Natural killer cell (primary cell): ENCODE measurements around the gene GTF2I. TPM values are rescaled to one million over a fixed set of nuclear protein-coding genes. Genes with fewer than 3 reads are reported as not detected.
"Not testable (repeated sequence)": the region's sequence is repeated elsewhere in the genome, so short reads cannot be mapped to it uniquely, and the experiment has no call there.

Experiments
- ATAC-seq, 3 donors: fragments of 150-1000 bp in 2 of 3; fragments of 200-7000 bp in 1 of 3; cut with Tn5 transposase; 1 replicate in 1 of 3; 2 replicates in 2 of 3; pipeline ENCODE4 v1.10.0; 2021; ENCODE audit warnings: mild to moderate bottlenecking in 2 of 3, moderate library complexity in 2 of 3
- DNase-seq, 2 donors: peaks; one replicate each; pipeline versions ENCODE4 v3.0.0 to v3.0.0-alpha.2; 2013 to 2021; ENCODE audit warnings: mixed read lengths in 1 of 2
- H3K27ac ChIP-seq: one replicate; pipeline ENCODE4 v1.5.1; 2013; ENCODE audit warnings: mild to moderate bottlenecking, low read length
- H3K27me3 ChIP-seq: one replicate; pipeline ENCODE4 v1.6.1; 2013; ENCODE audit warnings: low read length; ENCODE audit not compliant: control insufficient read depth, insufficient read depth
- H3K36me3 ChIP-seq: one replicate; pipeline ENCODE4 v1.6.1; 2013; ENCODE audit warnings: low read length; ENCODE audit not compliant: control insufficient read depth, insufficient read depth
- H3K4me1 ChIP-seq: one replicate; pipeline ENCODE4 v1.6.1; 2013; ENCODE audit warnings: low read length; ENCODE audit not compliant: control insufficient read depth, insufficient read depth
- H3K4me3 ChIP-seq: one replicate; pipeline ENCODE4 v1.5.1; 2013; ENCODE audit warnings: low read length
- H3K9me3 ChIP-seq: one replicate; pipeline ENCODE4 v1.6.1; 2013; ENCODE audit warnings: low read length; ENCODE audit not compliant: control insufficient read depth, insufficient read depth
- H3K27ac Mint-ChIP-seq, 2 donors: one replicate each; pipeline ENCODE4 v1.8.0; 2022; ENCODE audit warnings: mild to moderate bottlenecking in 2 of 2, mixed read lengths in 2 of 2, moderate library complexity in 1 of 2
- H3K27me3 Mint-ChIP-seq, 2 donors: one replicate each; pipeline ENCODE4 v1.8.0; 2022; ENCODE audit warnings: low read depth in 2 of 2, mixed read lengths in 2 of 2
- H3K36me3 Mint-ChIP-seq: one replicate; pipeline ENCODE4 v1.8.0; 2022; ENCODE audit warnings: mixed read lengths
- H3K4me1 Mint-ChIP-seq, 2 donors: one replicate each; pipeline ENCODE4 v1.8.0; 2022; ENCODE audit warnings: mixed read lengths in 2 of 2
- H3K4me3 Mint-ChIP-seq: one replicate; pipeline ENCODE4 v1.8.0; 2022; ENCODE audit warnings: mild to moderate bottlenecking, moderate library complexity, mixed read lengths
- H3K9me3 Mint-ChIP-seq, 2 donors: one replicate each; pipeline ENCODE4 v1.8.0; 2022; ENCODE audit warnings: mixed read lengths in 2 of 2
- WGBS: methylation state at CpG from one replicate; pipeline ENCODE4 v1.1.7; 2013; ENCODE audit warnings: missing lambda C conversion rate; ENCODE audit not compliant: insufficient coverage; 5-methylcytosine and 5-hydroxymethylcytosine counted together
- intact Hi-C: fragments of 100-400 bp; cut with micrococcal nuclease; formaldehyde crosslinking; loops from one replicate; pipeline ENCODE4 v1.14.2; 2022
- total RNA-seq, 4 donors: library from RNA; stranded (reverse); fragments of 120-200 nt in 1 of 4; gene quantifications; one replicate each; pipeline versions ENCODE4 v1.2.3 to v1.2.4, GENCODE V29; 2013 to 2022

The GTF2I gene
- total RNA-seq, 3 donors from 2014 or later (not counting 1 experiment from before 2014, with no cell fraction given) = 153 to 222 (median 188) TPM

DNA sequence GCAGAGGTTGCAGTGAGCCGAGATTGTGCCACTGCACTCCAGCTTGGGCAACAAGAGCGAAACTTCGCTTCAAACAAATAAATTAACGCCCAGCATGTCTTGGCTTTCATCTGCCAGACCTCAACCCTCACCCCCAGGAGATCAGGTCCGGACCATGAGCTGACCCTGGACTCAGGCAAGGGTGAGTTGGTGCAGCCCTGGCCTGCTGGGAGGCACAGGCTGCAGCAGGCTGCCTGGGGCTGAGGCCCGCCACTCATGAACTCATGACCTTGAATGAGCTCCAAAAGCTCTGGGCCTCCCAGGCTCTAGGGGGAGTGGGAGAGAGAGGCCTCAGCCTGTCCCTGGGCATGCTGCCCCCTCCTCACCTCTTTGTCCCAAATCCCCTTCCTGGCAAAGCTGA, 114.6 kb downstream of the GTF2I start:
- intact Hi-C loops, DNase-seq: not testable (repeated sequence)
- WGBS = 91% methylated on average over 5 of the region's 6 CpGs

DNA sequence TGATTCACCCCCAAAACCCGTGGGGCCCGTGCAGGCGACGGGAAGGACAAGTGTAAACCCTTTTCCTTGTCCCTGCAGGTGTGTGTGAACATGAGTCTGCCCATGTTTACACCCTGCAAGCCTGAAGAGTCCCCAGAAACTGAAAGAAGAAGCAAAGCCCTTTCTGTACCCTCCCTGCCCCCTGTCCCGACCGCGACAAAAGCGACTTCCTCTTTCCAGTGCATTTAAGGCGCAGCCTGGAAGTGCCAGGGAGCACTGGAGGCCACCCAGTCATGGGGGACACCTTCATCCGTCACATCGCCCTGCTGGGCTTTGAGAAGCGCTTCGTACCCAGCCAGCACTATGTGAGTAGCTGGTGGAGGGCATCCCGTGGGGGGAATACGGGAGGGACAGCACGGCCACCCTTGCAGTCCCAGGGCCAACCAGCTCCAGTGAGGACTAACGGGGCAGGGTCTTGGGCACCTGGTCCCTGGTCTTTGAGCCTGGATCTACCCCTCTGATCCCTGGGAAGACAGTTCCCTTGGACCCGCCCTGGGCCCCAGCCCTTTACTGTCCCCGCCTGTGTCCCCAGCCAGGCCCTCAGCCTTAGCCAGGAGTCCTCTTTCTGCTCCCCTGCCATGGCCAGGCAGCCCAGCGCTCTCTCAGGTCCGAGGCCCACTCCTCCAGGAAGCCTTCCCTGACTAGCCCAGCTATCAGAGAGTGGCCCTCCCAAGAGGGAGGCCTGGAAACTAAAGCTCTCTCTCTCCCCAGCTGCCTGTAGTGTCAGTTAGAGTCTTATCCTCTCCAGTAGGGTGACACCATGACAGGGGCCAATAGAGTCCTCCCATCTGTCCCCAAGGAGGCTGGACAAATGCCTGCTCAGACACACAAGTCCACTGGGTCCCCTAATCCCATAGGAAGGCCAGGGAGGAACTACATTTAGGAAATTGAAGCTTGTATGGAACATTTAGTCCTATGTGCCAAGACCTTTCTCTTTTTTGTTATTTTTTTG, 116.5 kb downstream of the GTF2I start, which contains the start of gene NCF1:
Gene NCF1 (plus strand): TSS at position 252 of the 991 bp plus-strand sequence. CDS start 21 bp downstream, at position 273.
- DNase-seq, intact Hi-C loops, H3K4me3 Mint-ChIP-seq, H3K36me3 Mint-ChIP-seq, H3K27ac ChIP-seq, H3K4me1 ChIP-seq, H3K27me3 Mint-ChIP-seq, H3K4me1 Mint-ChIP-seq, H3K9me3 Mint-ChIP-seq, H3K4me3 ChIP-seq, H3K27me3 ChIP-seq, H3K9me3 ChIP-seq, H3K27ac Mint-ChIP-seq, H3K36me3 ChIP-seq: not testable (repeated sequence)
- ATAC-seq = peak; percentile 53 to 83 (median 64)
- no CpG with 5 or more reads among the region's 21 CpGs for WGBS

More for the DNA sequence above, 114.6 kb downstream of the GTF2I start:
- not testable (repeated sequence) for H3K4me3 Mint-ChIP-seq, H3K27ac ChIP-seq, H3K4me3 ChIP-seq, H3K9me3 ChIP-seq, H3K36me3 ChIP-seq, H3K27me3 ChIP-seq, H3K4me1 ChIP-seq, H3K27ac Mint-ChIP-seq, H3K36me3 Mint-ChIP-seq, H3K4me1 Mint-ChIP-seq, H3K9me3 Mint-ChIP-seq, ATAC-seq, H3K27me3 Mint-ChIP-seq

DNA sequence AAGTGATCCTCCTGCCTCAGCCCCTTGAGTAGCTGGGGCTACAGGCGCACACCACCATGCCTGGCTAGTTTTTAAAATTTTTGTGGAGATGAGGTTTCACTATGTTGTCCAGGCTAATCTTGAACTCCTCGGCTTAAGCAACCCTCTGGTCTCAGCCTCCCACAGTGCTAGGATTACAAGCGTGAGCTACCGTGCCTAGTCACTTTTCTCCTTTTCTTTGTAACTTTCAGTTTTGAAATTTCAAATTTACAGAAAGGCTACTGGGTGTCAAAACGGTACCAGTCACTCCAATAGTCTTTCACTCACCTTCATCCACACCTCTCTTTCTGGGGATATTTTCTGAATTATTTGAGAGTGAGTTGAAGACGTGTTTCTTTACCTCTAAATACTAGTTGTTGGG, 117.6 kb downstream of the GTF2I start:
- H3K9me3 ChIP-seq, H3K9me3 Mint-ChIP-seq, H3K27me3 ChIP-seq, H3K4me3 Mint-ChIP-seq, H3K27ac ChIP-seq, H3K36me3 ChIP-seq, ATAC-seq, H3K36me3 Mint-ChIP-seq, H3K4me3 ChIP-seq, intact Hi-C loops, H3K27ac Mint-ChIP-seq, H3K4me1 Mint-ChIP-seq, DNase-seq, H3K27me3 Mint-ChIP-seq, H3K4me1 ChIP-seq: not testable (repeated sequence)
- WGBS = no CpG with 5 or more reads among the region's 6 CpGs

DNA sequence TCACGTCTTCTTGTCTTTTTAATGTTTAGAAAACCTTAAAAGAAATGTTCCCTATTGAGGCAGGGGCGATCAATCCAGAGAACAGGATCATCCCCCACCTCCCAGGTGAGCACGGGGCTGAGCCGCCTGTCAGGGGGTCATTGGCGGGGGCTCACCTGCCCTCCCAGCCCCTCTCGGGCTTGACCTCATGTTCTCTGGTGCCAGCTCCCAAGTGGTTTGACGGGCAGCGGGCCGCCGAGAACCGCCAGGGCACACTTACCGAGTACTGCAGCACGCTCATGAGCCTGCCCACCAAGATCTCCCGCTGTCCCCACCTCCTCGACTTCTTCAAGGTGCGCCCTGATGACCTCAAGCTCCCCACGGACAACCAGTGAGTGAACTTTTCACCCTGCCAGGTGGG, 121.5 kb downstream of the GTF2I start:
- H3K27me3 ChIP-seq, H3K36me3 Mint-ChIP-seq, H3K9me3 Mint-ChIP-seq, H3K36me3 ChIP-seq, H3K4me1 Mint-ChIP-seq, H3K27ac ChIP-seq, H3K27ac Mint-ChIP-seq, H3K4me3 Mint-ChIP-seq, H3K4me3 ChIP-seq, intact Hi-C loops, H3K27me3 Mint-ChIP-seq, H3K9me3 ChIP-seq, ATAC-seq, H3K4me1 ChIP-seq, DNase-seq: not testable (repeated sequence)
- no CpG with 5 or more reads among the region's 17 CpGs for WGBS

DNA sequence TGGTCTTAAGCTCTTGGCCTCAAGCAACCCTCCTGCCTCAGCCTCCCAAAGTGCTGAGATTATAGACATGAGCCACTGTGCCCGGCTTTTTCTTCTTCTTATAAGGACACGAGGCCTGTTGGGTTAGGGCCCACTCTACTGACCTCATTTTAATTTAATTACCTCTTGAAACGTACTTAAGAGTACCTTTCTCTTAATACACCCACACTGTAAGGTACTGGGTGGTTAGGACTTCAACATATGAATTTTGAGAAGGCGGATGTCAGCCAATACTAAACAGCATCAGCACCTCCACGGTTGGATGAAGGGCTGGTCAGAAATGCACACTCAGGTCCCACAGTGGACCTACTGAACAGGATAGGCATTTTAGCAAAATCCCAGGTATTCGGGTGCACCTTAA, 124.2 kb downstream of the GTF2I start:
- H3K36me3 Mint-ChIP-seq, H3K4me1 ChIP-seq, H3K4me3 ChIP-seq, intact Hi-C loops, H3K27me3 ChIP-seq, DNase-seq, H3K4me3 Mint-ChIP-seq, H3K27ac ChIP-seq, H3K9me3 Mint-ChIP-seq, H3K27me3 Mint-ChIP-seq, H3K9me3 ChIP-seq, H3K4me1 Mint-ChIP-seq, H3K27ac Mint-ChIP-seq, ATAC-seq, H3K36me3 ChIP-seq: not testable (repeated sequence)
- no CpG with 5 or more reads among the region's 6 CpGs for WGBS

DNA sequence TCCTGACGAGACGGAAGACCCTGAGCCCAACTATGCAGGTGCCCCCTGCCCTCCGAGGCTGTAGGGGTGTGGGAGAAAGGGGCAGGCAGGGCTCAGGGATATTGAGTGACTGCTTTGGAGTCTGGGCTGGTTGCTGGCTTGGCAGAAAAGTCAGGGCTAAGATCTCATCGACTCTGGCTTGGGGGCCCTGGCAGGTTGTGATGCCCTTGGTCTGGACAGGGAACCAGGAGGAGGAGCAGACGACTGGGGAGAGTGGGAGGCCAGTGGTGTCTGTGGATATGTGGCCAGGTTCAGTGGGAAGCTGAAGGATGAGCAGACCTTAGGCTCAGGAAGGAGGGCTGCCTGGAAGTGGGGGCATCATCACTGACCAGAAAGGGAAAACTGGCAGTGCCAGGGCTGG, 126.1 kb downstream of the GTF2I start:
- H3K4me3 ChIP-seq, H3K4me3 Mint-ChIP-seq, H3K36me3 Mint-ChIP-seq, H3K4me1 Mint-ChIP-seq, H3K9me3 ChIP-seq, H3K36me3 ChIP-seq, H3K9me3 Mint-ChIP-seq, DNase-seq, intact Hi-C loops, ATAC-seq, H3K27me3 Mint-ChIP-seq, H3K27ac ChIP-seq, H3K4me1 ChIP-seq, H3K27me3 ChIP-seq, H3K27ac Mint-ChIP-seq: not testable (repeated sequence)
- WGBS = 92% methylated on average over 1 of the region's 5 CpGs

DNA sequence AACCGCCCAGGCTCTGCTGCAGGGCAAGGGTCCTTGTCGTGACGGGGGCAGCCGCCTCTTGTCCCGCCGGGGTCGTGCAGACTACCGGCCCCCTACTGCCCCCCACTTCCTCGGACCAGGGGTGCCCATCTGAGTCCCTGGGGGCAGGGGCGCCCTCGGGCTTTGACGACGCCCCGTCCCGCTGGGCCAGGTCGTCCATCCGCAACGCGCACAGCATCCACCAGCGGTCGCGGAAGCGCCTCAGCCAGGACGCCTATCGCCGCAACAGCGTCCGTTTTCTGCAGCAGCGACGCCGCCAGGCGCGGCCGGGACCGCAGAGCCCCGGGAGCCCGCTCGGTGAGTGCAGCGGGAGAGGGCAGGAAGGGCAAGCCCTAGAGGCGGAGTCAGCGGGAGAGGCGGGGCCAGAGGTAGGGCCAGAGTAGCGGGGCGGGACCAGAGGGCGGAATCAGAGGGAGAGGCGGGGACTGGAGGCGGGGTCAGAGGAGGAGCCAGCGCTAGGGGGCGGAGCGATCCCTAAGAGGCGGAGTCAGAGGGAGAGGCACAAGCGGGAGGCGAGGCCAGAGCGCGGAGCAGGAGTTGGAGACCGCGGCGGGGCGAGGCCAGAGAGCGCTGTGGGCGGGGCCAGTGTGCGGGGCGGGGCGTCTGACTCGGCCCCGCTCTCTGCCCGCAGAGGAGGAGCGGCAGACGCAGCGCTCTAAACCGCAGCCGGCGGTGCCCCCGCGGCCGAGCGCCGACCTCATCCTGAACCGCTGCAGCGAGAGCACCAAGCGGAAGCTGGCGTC, 131.0 kb downstream of the GTF2I start:
- peak overlapping the region; percentile 19 for H3K4me3 ChIP-seq

More for the DNA sequence above, 131.0 kb downstream of the GTF2I start:
- ATAC-seq (peak; percentile 88 to 97 (median 93)), DNase-seq (peak; percentile 92 to 95)
- H3K27ac ChIP-seq, H3K36me3 ChIP-seq, intact Hi-C loops, H3K36me3 Mint-ChIP-seq, H3K4me1 Mint-ChIP-seq, H3K4me1 ChIP-seq, H3K27me3 Mint-ChIP-seq, H3K9me3 Mint-ChIP-seq, H3K9me3 ChIP-seq, H3K27me3 ChIP-seq: not testable (repeated sequence)
- Mint-ChIP-seq H3K4me3 (peak overlapping the region; percentile 49), H3K27ac (peak overlapping the region in 1 of 2 donors; percentile 49)
- WGBS = under 1% methylated on average over 15 of the region's 82 CpGs
